GM12801 (cell line): Measurements from ENCODE around the gene BIK.

Experiments
- CTCF ChIP-seq: IDR thresholded peaks from one replicate; pipeline ENCODE4 v1.5.1; 2011; ENCODE audit warnings: control low read depth; ENCODE audit not compliant: insufficient read length; ENCODE audit errors: extremely low read depth

Gene BIK

GRCh38 chr22:43109921-43110443 lies 568 bp upstream of the BIK start:
- no peak for TF ChIP-seq CTCF

DNA sequence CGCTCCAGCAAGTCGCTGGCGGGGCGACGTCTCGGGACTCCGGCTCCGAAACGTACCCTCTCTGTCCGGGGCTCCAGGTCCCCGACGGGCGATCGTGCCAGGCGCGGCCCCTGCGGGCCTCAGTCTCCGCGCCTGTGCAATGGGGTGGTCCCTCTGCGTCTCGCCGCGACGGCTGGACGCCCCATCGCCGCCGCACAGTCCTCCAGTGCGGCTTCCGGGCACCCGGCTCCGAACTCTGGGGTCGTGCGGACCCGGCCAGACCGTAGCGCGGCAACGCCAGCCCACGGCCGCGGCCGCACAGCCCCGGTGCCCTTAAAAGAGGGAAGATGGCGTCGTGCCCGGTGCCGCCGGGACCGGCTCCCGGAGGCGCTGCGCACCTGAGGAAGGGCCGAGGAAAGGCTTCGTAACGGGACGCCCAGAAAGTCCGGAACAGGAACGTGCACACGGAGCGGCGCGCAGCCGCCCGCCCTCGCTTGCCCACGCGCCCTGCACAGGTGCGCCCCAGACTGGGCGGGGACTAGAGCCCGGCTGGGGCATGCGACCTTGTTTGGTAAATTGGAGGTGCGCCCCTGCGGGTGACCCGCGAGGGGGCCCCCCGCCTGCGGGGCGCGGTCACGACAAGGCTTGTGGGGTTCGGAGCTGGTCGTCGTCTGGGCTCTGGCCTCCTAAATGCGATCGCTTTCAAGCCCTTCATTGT lies 525 bp downstream of the BIK start:
- no peak for TF ChIP-seq CTCF

DNA sequence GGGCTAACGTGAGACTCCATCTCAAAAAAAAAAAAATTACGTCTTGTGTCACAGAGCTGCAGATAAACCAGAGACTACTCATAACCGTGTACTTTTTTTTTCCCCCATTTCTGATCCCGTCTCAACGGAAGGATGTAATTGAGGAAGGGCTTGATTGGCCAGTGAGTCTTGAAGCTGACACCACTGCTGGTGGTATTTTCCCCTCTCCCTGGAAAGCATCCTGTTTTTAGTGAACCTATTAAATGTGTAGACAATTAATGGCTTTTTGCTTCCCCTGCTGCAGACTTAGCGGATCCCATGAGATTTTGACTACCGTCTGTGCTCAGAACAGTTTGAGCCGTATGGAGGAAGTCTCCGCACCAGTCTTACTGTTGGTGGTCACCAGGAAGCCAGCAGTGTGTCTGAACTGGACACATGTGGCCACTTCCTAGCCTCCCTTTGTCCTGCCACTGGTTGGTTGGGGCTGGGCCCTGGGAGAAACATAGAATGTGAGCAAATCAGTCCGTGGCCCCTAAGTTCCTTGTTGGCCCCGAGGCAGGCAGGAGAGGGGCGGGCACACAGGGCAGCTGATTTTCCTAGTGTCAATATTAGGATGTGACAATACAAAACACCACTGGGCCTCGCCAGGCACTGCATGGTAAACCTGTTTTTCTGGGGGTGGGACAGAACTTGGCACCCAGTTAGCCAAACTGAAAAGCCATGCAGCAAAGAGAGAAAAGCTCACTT lies 3.1 kb downstream of the BIK start:
- TF ChIP-seq CTCF = no peak

DNA sequence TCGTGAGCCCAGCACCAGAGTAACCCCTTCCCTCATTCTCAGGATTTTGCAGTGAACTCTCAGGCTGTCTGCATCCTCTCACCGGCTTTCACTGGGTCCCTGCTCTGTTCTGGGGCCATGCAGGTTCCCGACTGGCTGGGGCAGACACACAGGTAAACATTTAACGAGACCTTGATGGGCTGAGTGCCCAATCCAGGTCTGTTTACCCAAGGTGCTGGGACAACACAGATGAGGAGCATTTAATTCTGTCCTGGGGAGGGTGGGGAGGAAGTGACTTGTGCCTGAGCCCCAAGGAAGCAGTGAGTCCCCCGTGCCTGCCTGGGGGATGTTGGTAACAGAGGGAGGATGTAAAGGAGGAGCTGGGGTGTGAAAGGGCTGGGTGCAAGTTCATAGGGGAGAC lies 4.4 kb downstream of the BIK start:
- TF ChIP-seq CTCF = no peak

DNA sequence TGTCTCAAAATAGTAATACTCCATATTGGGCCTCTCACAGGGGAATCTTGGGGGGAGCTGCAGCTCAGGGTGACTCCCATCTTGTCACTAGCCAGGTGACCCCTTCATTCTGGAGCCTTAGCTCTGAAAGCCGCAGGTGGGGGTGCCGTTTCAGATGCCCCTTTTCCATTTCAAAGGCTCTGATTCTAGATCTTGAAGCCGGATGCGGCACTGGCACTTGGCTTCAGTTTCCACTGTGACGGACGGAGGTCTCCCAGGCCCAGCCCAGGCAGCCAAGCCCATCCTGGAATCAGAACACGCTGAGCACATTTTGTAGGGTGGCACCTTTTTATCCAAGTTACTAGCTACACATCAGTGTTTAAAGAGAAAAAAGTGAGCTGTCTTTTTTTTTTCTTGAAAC lies 6.4 kb downstream of the BIK start:
- TF ChIP-seq CTCF = no peak

GRCh38 chr22:43118024-43118849 lies 7.7 kb downstream of the BIK start:
- no peak for TF ChIP-seq CTCF

DNA sequence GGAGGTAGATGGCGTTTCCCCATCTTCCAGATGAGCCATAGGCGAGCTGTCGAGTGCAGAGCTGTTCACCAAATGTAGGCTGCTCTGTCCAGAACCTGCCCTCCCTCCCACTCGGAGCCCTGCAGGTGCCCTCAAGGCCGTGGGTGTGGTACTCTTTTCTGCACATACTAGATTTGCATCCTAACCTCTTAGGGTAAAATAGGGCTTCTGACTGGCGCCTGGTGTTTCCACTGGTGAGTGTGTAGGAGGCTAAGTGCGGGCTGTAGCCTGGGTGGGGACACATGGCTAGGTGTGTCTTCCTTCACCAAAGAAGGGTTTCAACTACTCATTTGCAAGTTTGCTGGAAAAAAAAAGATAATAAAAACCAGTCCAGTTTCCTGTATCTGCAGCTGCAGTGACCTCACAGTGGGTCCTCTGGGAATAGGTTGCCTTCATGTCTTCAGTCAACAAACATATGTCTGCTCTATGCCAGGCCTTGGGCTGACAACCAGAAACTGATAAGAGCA lies 8.5 kb downstream of the BIK start:
- no peak for TF ChIP-seq CTCF
